HG02759 (cell line): Measurements from ENCODE around the gene MUCL3.
"Not testable (repeated sequence)": the region's sequence is repeated elsewhere in the genome, so short reads cannot be mapped to it uniquely, and the experiment has no call there.

Experiments used
- ATAC-seq: cut with Tn5 transposase; IDR thresholded peaks from one replicate; pipeline ENCODE4 v1.9.1; 2021; ENCODE audit warnings: mild to moderate bottlenecking, moderate library complexity; ENCODE audit not compliant: unreplicated experiment

Gene MUCL3

GRCh38 chr6:30940361-30940986, at the start of gene MUCL3:
MUCL3 (plus strand) TSS chr6:30940973; CDS start chr6:30941000, 27 bp downstream.
- ATAC-seq: no peak

GRCh38 chr6:30891450-30891723, 49.4 kb upstream of the MUCL3 start:
- ATAC-seq: no peak

GRCh38 chr6:30891816-30892538, 48.8 kb upstream of the MUCL3 start:
- ATAC-seq: no peak

- no peak for ATAC-seq
Observed at GRCh38 chr6:30893001-30893591, 47.7 kb upstream of the MUCL3 start.

- no peak for ATAC-seq
Observed at GRCh38 chr6:30893666-30894065, 47.1 kb upstream of the MUCL3 start.

- ATAC-seq: no peak
Observed at GRCh38 chr6:30894381-30894780, 46.4 kb upstream of the MUCL3 start.

GRCh38 chr6:30894935-30895334, 45.8 kb upstream of the MUCL3 start:
- no peak for ATAC-seq

- ATAC-seq: no peak
Observed at GRCh38 chr6:30895343-30895742, 45.4 kb upstream of the MUCL3 start.

GRCh38 chr6:30896541-30896940, 44.2 kb upstream of the MUCL3 start:
- ATAC-seq: no peak

- no peak for ATAC-seq
Observed at GRCh38 chr6:30897882-30898281, 42.9 kb upstream of the MUCL3 start.

- no peak for ATAC-seq
Observed at GRCh38 chr6:30898750-30899360, 41.9 kb upstream of the MUCL3 start.

GRCh38 chr6:30900863-30901417, 39.8 kb upstream of the MUCL3 start:
- ATAC-seq: no peak

GRCh38 chr6:30901436-30901835, 39.3 kb upstream of the MUCL3 start:
- no peak for ATAC-seq

GRCh38 chr6:30902196-30902595, 38.6 kb upstream of the MUCL3 start:
- ATAC-seq: not testable (repeated sequence)

- no peak for ATAC-seq
Observed at GRCh38 chr6:30902709-30903108, 38.1 kb upstream of the MUCL3 start.

- ATAC-seq: no peak
Observed at GRCh38 chr6:30903236-30903635, 37.5 kb upstream of the MUCL3 start.

- ATAC-seq: not testable (repeated sequence)
Observed at GRCh38 chr6:30907290-30907757, 33.4 kb upstream of the MUCL3 start.

- ATAC-seq: peak; percentile 96
Observed at GRCh38 chr6:30907758-30908591, 32.8 kb upstream of the MUCL3 start, which contains the start of gene GTF2H4. GTF2H4 (plus strand) TSS chr6:30908207.

- no peak for ATAC-seq
Observed at GRCh38 chr6:30908700-30909099, 32.1 kb upstream of the MUCL3 start.

- ATAC-seq: not testable (repeated sequence)
Observed at GRCh38 chr6:30910473-30910872, 30.3 kb upstream of the MUCL3 start.
